BLaER1 (cell line): ENCODE measurements around the gene LIX1L.
A peak's percentile ranks its signal among the peaks of the same experiment; 100 is the strongest.

Experiments
- H3K27ac ChIP-seq: shearing (Covaris generic); formaldehyde crosslinking; 2 replicates; pipeline ENCODE4 v1.8.1; 2022
- H3K27me3 ChIP-seq: shearing (Covaris generic); formaldehyde crosslinking; 2 replicates; pipeline ENCODE4 v1.8.1; 2022
- H3K36me3 ChIP-seq: shearing (Covaris generic); formaldehyde crosslinking; 2 replicates; pipeline ENCODE4 v1.8.1; 2022
- H3K4me1 ChIP-seq: shearing (Covaris generic); formaldehyde crosslinking; 2 replicates; pipeline ENCODE4 v1.8.1; 2022
- H3K4me2 ChIP-seq: shearing (Covaris generic); formaldehyde crosslinking; 2 replicates; pipeline ENCODE4 v1.8.1; 2022
- H3K4me3 ChIP-seq: shearing (Covaris generic); formaldehyde crosslinking; 2 replicates; pipeline ENCODE4 v1.8.1; 2022
- H3K9ac ChIP-seq: shearing (Covaris generic); formaldehyde crosslinking; 2 replicates; pipeline ENCODE4 v1.8.1; 2022
- H3K9me3 ChIP-seq: shearing (Covaris generic); formaldehyde crosslinking; 2 replicates; pipeline ENCODE4 v1.8.1; 2022
- H4K20me1 ChIP-seq: shearing (Covaris generic); formaldehyde crosslinking; 2 replicates; pipeline ENCODE4 v1.8.1; 2022
- Cebpa-rat ChIP-seq: shearing (Covaris generic); IDR thresholded peaks from 2 replicates; pipeline ENCODE4 v1.8.1; 2022

Gene LIX1L

GRCh38 chr1:145898756-145899155 lies 59.1 kb downstream of the LIX1L start:
- H4K20me1 ChIP-seq, result no peaks in the 10 kb centered on the region
- no peaks in the 10 kb centered on the region for H3K9me3 ChIP-seq
- H3K4me2 ChIP-seq, result no peak overlapping the region
- H3K4me3 ChIP-seq, result no peak overlapping the region
- no peak for TF ChIP-seq Cebpa-rat
- H3K4me1 ChIP-seq, result no peaks in the 10 kb centered on the region
- H3K36me3 ChIP-seq, result no peaks in the 10 kb centered on the region
- H3K9ac ChIP-seq, result no peak overlapping the region
- H3K27ac ChIP-seq, result no peak overlapping the region
- H3K27me3 ChIP-seq, result no peaks in the 10 kb centered on the region

DNA sequence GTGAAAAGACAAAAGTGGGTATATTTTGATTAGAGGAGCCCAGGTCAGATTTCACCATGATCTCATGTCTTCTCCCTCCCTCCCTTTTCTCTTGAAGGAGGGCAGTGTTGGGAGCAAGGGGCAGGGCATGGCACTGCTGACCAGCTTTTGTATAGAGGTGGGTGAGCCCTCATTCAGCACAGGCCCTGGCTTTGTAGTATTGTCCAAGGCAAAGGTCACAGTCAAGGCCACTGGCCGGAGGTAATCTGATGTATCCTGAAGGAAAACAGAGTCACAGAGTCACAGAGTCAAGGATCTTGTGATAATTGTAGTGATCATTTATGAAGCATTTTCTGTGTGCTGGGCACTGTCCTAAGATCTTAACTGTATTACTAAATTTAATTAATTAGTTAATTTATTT lies 59.8 kb downstream of the LIX1L start:
- H3K27me3 ChIP-seq, result no peaks in the 10 kb centered on the region
- H3K4me1 ChIP-seq, result no peaks in the 10 kb centered on the region
- no peaks in the 10 kb centered on the region for H3K9me3 ChIP-seq
- no peak overlapping the region for H3K27ac ChIP-seq
- H3K4me2 ChIP-seq, result no peak overlapping the region
- TF ChIP-seq Cebpa-rat, result no peak
- no peak overlapping the region for H3K4me3 ChIP-seq
- H3K36me3 ChIP-seq, result no peaks in the 10 kb centered on the region
- H4K20me1 ChIP-seq, result no peaks in the 10 kb centered on the region
- H3K9ac ChIP-seq, result no peak overlapping the region

GRCh38 chr1:145895471-145895870 lies 62.3 kb downstream of the LIX1L start:
- Histone ChIP-seq H3K9ac (no peak overlapping the region), H3K4me3 (no peak overlapping the region), H3K4me1 (peaks cover 10% of the 10 kb centered on the region), H3K27me3 (no peaks in the 10 kb centered on the region), H3K27ac (no peak overlapping the region), H3K4me2 (no peak overlapping the region), H4K20me1 (no peaks in the 10 kb centered on the region), H3K9me3 (no peaks in the 10 kb centered on the region), H3K36me3 (no peaks in the 10 kb centered on the region)
- no peak for TF ChIP-seq Cebpa-rat

- TF ChIP-seq Cebpa-rat, result no peak
- Histone ChIP-seq H3K27me3 (no peaks in the 10 kb centered on the region), H3K4me3 (no peak overlapping the region), H3K27ac (no peak overlapping the region), H3K9me3 (no peaks in the 10 kb centered on the region), H3K4me1 (peaks cover 10% of the 10 kb centered on the region), H3K4me2 (no peak overlapping the region), H3K36me3 (no peaks in the 10 kb centered on the region), H3K9ac (no peak overlapping the region), H4K20me1 (no peaks in the 10 kb centered on the region)
Observed at GRCh38 chr1:145893306-145894055, 64.3 kb downstream of the LIX1L start.

GRCh38 chr1:145892486-145893087 lies 65.2 kb downstream of the LIX1L start:
- H3K9ac ChIP-seq, result 0 out of 2 replicates have a peak overlapping the region, but pooled peaks have one; percentile 35
- peaks cover 10% of the 10 kb centered on the region for H3K4me1 ChIP-seq
- H3K36me3 ChIP-seq, result no peaks in the 10 kb centered on the region
- no peak overlapping the region for H3K27ac ChIP-seq
- H3K4me3 ChIP-seq, result no peak overlapping the region
- TF ChIP-seq Cebpa-rat, result no peak
- H4K20me1 ChIP-seq, result no peaks in the 10 kb centered on the region
- no peaks in the 10 kb centered on the region for H3K27me3 ChIP-seq
- H3K4me2 ChIP-seq, result peak overlapping the region; percentile 32; the same call in 1 of the 2 replicates
- no peaks in the 10 kb centered on the region for H3K9me3 ChIP-seq

DNA sequence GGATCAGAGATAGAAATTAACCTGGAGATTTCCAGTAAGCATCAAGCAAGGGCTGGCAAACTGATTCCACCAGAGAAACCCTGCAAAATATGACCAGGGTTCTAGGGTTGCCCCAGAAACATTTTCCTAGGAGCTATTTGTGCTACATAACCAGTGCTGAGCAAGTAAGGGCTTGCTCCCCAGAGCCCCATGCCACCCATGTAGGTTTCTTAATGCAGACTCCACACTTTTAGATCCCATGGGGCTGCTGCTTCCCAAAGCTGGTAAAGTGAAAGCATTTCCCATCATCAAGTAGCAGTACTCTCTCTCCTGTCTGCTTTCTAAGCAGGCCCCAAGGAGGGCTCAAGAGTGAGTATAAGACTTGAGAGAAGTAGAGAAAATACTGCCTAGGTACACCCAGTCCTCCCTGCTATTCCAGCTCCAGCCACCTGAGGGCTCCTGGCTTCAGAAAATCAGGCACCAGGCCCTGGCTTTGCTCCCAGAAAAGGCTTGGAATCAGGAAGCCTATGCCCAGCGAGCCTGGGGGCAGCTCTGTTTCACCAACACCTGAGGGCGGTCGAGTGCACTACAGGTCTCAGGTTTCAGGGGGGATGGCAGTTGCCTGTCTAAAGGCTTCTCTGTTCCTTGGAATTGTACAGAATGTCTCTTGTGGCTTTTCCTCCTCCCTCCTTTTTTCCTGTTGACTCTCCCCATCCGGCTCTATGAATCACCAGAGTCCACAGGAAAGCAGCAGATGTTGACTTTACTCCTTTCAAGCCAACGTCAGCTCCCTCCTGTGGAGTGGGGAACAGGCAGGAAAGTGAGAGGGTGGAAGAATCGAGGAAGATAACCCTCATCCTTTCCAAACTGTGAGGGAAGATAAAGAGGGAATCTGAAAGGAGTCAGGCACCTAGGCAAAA lies 66.0 kb downstream of the LIX1L start:
- no peaks in the 10 kb centered on the region for H4K20me1 ChIP-seq
- H3K4me2 ChIP-seq, result peak overlapping the region; percentile 32
- H3K9me3 ChIP-seq, result no peaks in the 10 kb centered on the region
- H3K4me1 ChIP-seq, result peaks cover 10% of the 10 kb centered on the region
- 0 out of 2 replicates have a peak overlapping the region, but pooled peaks have one; percentile 35 for H3K9ac ChIP-seq
- no peak for TF ChIP-seq Cebpa-rat
- H3K36me3 ChIP-seq, result no peaks in the 10 kb centered on the region
- no peak overlapping the region for H3K27ac ChIP-seq
- H3K4me3 ChIP-seq, result no peak overlapping the region
- no peaks in the 10 kb centered on the region for H3K27me3 ChIP-seq

- H3K4me2 ChIP-seq, result no peak overlapping the region
- no peak overlapping the region for H3K4me3 ChIP-seq
- no peaks in the 10 kb centered on the region for H3K36me3 ChIP-seq
- H3K27ac ChIP-seq, result no peak overlapping the region
- no peak for TF ChIP-seq Cebpa-rat
- no peaks in the 10 kb centered on the region for H3K9me3 ChIP-seq
- no peaks in the 10 kb centered on the region for H4K20me1 ChIP-seq
- no peaks in the 10 kb centered on the region for H3K27me3 ChIP-seq
- no peak overlapping the region for H3K9ac ChIP-seq
- peaks cover 10% of the 10 kb centered on the region for H3K4me1 ChIP-seq
Observed at GRCh38 chr1:145891143-145891542, 66.7 kb downstream of the LIX1L start.

DNA sequence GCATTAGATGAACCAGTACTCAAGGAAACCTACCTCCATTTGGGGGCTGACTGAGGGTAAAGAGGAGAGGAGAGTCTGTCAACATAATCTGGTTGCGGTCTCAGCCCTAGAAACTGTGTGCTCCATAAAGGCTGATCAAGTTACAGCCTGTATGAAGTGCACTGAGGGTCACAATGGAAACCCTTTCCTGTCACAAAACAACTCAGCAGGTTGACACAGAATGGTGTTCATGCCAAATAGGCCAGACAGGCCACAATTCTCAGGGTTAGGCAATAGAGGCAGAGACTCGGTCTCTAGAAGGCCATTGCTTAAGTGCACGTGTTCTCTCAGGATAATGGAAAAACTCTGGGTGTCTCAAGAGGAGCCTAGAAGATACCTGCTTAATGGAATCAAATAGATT lies 68.1 kb downstream of the LIX1L start:
- Histone ChIP-seq H3K27ac (no peak overlapping the region), H3K4me1 (peaks cover 18% of the 10 kb centered on the region)

GRCh38 chr1:145887631-145888030 lies 70.2 kb downstream of the LIX1L start:
- TF ChIP-seq Cebpa-rat, result no peak
- no peak overlapping the region for H3K4me2 ChIP-seq
- H4K20me1 ChIP-seq, result no peaks in the 10 kb centered on the region
- no peak overlapping the region for H3K4me3 ChIP-seq
- peaks cover 9% of the 10 kb centered on the region for H3K27me3 ChIP-seq
- H3K9ac ChIP-seq, result no peak overlapping the region
- H3K9me3 ChIP-seq, result no peaks in the 10 kb centered on the region
- H3K4me1 ChIP-seq, result peaks cover 18% of the 10 kb centered on the region
- H3K36me3 ChIP-seq, result no peaks in the 10 kb centered on the region
- H3K27ac ChIP-seq, result no peak overlapping the region

More for the DNA sequence above, 68.1 kb downstream of the LIX1L start:
- Histone ChIP-seq H3K36me3 (no peaks in the 10 kb centered on the region), H3K4me3 (no peak overlapping the region), H3K9ac (no peak overlapping the region), H3K4me2 (no peak overlapping the region), H4K20me1 (no peaks in the 10 kb centered on the region), H3K27me3 (peaks cover 8% of the 10 kb centered on the region), H3K9me3 (no peaks in the 10 kb centered on the region)
- TF ChIP-seq Cebpa-rat, result no peak
